Erythroblast (primary cell): ENCODE measurements around the gene ZNF451.
"Not testable (repeated sequence)": the region's sequence is repeated elsewhere in the genome, so short reads cannot be mapped to it uniquely, and the experiment has no call there.

Experiments
- DNase-seq, 2 experiments: peaks; one replicate each; lab custom pipeline; 2025; lab: John Stamatoyannopoulos, UW
- GATA1 ChIP-seq: IDR thresholded peaks from 2 replicates; pipeline ENCODE4 v1.6.1; 2011; ENCODE audit warnings: low read depth, mild to moderate bottlenecking, control low read depth, low read length, moderate library complexity
- POLR2A ChIP-seq: IDR thresholded peaks from 2 replicates; pipeline ENCODE4 v1.6.1; 2011; ENCODE audit warnings: mild to moderate bottlenecking, low read length

Gene ZNF451

GRCh38 chr6:57089687-57090457, at the start of gene ZNF451:
ZNF451 (plus strand) TSS chr6:57090188; CDS start chr6:57090254, 66 bp downstream.
- DNase-seq: peak; percentile 99
- TF ChIP-seq GATA1 (peak; percentile 75), POLR2A (peak; percentile 85)

DNA sequence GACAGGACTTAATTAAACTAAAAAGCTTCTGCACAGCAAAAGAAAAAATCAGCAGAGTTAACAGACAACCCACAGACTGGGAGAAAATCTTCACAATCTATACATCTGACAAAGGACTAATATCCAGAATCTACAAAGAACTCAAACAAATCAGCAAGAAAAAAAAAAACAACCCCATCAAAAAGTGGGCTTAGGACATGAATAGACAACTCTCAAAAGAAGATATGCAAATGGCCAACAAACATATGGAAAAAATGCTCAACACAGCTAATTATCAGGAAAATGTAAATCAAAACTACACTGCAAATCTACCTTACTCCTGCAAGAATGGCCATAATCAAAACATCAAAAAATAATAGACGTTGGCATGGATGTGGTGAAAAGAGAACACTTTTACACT, 45.9 kb upstream of the ZNF451 start:
- not testable (repeated sequence) for DNase-seq

DNA sequence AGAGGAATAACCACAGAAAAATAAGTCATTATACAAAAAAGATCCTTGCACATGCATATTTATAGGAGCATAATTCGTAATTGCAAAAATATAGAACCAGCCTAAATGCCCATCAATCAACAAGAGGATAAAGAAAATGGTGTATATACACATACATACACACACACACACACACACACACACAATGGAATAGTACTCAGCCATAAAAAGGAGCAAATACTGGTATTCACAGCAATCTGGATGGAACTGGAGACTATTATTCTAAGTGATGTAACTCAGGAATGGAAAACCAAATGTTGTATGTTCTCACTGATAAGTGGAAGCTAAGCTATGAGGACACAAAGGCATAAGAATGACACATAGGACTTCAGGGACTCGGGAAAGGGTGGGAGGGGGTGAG, 45.4 kb upstream of the ZNF451 start:
- TF ChIP-seq GATA1: no peak
- TF ChIP-seq POLR2A: no peak

DNA sequence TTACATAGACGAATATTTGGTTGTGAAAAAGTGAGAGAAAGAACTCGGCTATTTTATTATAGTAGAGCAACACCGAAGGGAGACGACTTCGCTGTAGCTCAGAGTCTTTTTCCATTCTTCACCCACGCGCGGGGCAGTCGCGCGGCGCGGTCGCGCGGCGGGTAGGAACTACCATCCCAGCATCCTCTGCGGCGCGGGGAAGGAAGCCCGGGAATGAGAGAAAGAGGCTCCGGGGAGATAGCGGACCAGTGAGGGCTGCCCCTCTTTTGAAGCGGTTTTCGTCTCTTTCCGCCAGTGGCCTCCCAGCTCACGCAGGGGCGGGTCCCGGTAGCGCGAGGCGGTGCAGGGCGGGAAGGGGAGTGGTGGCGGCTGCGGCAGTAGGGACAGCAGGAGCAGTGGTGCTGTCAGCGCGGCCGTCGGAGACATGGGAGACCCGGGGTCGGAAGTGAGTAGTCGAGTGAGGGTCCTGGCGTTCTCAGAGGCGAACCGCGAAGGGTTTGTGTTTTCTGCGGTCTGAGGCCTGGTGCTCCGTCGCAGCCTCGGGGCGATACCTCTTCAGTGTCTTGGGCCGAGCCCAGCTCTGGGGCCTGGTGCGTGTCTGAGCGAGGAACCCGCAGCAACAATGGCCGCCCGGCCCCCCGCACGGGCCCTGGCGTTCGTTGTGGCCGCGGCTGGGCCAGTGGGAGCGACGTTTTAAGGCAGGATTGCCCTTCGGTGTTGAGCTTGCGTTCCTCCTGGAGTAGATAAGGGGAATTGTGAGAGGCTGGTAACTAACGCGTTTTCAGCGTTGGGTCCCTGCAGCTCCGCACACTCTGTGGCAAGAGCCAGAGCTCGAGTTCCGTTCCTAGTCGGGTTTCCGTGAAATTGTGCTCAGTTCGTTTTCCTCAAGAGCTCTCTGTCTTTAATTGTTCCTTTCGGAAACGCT, 43.4 kb upstream of the ZNF451 start, which contains the start of gene KIAA1586:
TSS of gene KIAA1586 (plus strand) at position 362 of the 925 bp plus-strand sequence. CDS start at position 425, 63 bp downstream.
- TF ChIP-seq POLR2A: peak; percentile 84
- peak; percentile 93 to 94 for DNase-seq

More for the DNA sequence above, 45.4 kb upstream of the ZNF451 start:
- DNase-seq: no peak

DNA sequence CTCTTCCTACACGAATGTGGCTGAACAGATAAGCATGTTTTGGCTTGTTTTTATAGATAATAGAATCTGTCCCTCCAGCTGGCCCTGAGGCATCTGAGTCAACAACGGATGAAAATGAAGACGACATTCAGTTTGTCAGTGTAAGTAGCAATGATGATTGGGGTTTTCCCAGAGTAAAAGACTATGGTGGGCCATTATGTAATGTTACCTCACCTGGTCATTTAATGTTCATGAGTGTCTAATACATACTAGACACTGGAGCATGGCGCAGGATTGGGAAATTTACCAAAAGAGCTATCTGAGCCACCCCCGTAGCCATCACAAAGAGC, 42.8 kb upstream of the ZNF451 start:
- not testable (repeated sequence) for DNase-seq

DNA sequence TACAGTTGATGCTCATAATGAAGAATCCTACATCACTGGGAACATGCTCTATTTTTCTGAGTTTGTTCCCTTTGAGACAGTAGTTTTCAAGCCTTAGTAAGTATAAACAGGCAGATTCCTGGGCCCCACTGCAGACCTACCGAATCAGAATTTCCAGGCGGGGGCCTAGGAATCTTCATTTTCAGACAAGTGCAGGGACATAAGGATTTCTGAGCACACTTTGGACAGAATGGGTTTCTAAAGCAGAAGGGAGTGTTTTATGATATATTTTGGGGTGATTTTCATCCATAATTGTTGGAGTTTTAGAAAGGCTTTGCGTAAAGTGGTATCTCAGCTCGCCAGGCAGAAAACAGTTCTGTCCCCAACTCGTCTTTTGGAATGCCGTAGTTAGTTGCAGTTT, 42.1 kb upstream of the ZNF451 start:
- DNase-seq: peak; percentile 10 to 50

GRCh38 chr6:57048577-57048976, 41.4 kb upstream of the ZNF451 start:
- DNase-seq: peak; percentile 10 to 58
- no peak for TF ChIP-seq GATA1
- no peak for TF ChIP-seq POLR2A

DNA sequence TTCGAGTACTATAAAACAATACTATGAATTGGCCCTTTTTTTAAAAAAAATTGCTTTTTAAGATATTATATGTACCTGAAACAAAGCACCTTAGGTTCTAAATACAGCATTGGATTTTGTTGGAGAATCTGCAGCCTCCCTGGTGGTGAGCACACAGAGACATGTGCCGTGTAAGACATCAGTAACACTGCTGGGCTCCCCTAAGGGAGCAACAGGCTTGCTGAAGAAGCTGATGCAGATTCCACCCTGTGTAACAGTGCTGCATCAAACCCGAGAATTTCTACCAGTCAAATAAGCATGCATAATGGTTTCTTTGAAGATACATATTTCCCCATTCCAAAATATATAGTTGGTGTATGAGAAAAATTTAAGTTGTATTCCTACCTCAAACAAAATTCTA, 26.1 kb upstream of the ZNF451 start:
- no peak for TF ChIP-seq POLR2A
- TF ChIP-seq GATA1: no peak

GRCh38 chr6:57064809-57065208, 25.2 kb upstream of the ZNF451 start:
- no peak for DNase-seq
- TF ChIP-seq GATA1: no peak
- TF ChIP-seq POLR2A: no peak

More for the DNA sequence above, 26.1 kb upstream of the ZNF451 start:
- DNase-seq: no peak

GRCh38 chr6:57068061-57068460, 21.9 kb upstream of the ZNF451 start:
- no peak for DNase-seq
- TF ChIP-seq POLR2A (no peak), GATA1 (no peak)

DNA sequence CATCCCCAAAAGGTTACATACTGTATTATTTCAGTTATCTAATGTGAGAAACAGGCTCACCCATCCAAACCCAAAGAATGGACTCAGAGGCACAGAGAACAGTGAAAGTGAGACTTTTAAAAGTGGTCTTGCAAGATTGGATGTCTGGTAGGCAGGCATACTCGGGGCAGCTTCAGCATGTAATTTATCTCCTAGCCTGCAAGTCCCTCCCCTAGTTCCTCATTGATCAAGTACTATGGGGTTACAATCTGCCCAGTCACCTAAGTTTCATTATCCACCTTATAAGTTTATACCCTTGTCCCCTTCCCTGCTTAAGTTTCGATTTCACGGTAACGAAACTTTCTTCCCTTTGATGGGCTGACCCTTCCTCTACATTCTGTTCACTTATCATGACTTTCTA, 20.8 kb upstream of the ZNF451 start:
- peak in 1 of 2 experiments; percentile 6 for DNase-seq
- TF ChIP-seq GATA1 (no peak), POLR2A (no peak)

DNA sequence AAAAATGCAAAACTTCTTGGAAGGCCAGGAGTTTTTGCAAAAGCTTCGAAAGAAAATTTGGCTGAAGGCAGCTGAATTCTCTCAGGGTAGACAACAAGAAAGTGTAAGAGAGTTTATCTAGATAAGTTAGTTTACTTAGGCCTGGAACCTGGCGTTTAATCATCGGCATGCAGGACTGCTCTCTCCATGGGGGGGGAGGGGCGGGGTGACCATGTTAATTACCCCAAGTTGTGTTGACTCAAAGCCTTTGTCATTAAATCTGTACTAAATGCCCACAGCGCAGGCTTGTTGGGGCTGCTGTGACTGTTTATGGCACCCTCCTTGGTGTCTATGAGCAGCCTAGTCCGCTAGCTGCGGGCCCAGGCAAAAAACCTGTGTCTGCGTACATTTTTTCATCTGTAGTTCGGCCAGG, 20.1 kb upstream of the ZNF451 start:
- DNase-seq: peak; percentile 12 to 22
- TF ChIP-seq GATA1 (no peak), POLR2A (no peak)

GRCh38 chr6:57072108-57072507, 17.9 kb upstream of the ZNF451 start:
- TF ChIP-seq POLR2A (no peak), GATA1 (no peak)
- DNase-seq: peak in 1 of 2 experiments; percentile 16

DNA sequence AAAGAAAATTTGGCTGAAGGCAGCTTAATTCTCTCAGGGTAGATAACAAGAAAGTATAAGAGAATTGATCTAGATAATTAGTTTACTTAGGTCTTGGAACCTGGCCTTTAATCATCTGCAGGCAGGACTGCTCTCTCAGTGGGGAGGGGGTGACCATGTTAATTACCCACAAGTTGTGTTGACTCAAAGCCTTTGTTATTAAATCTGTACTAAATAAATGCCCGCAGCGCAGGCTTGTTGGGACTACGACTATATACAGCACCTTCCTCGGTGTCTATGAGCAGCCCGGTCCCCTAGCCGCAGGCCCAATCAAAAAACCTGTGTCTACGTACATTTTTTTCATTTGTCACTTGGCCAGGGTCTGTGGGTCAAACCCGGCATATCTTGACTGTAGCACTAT, 15.6 kb upstream of the ZNF451 start:
- DNase-seq: no peak
- no peak for TF ChIP-seq POLR2A
- TF ChIP-seq GATA1: no peak
